Measurements from ENCODE around the gene RGCC.

- TF ChIP-seq FOXP2 (optimal IDR thresholded peaks at IDR 0.05; ENCODE audit: control extremely low read depth, extremely low read length, insufficient read depth) (no peak), EZH2 (IDR thresholded peaks at IDR 0.05) (no peak)
Measured at GRCh38 chr13:41456768-41457588, at the start of gene RGCC.

All from SK-N-MC (cell line).